Inflammatory macrophage treated with lipopolysaccharide for 1 hour (primary cell): Measurements from ENCODE around the gene TAPBP.
"Not testable (repeated sequence)": the region's sequence is repeated elsewhere in the genome, so short reads cannot be mapped to it uniquely, and the experiment has no call there.

ENCODE experiments used
- DNase-seq, 2 donors: peaks; one replicate each; pipeline ENCODE4 v3.0.0-alpha.2; 2020 to 2022

The TAPBP gene

GRCh38 chr6:33273924-33274902 lies 39.7 kb downstream of the TAPBP start:
- DNase-seq: no peak

GRCh38 chr6:33273129-33273923 lies 40.6 kb downstream of the TAPBP start:
- DNase-seq: no peak

- DNase-seq: no peak
These were observed 41.4 kb downstream of the TAPBP start for GRCh38 chr6:33272275-33273128.

GRCh38 chr6:33271468-33272274 lies 42.2 kb downstream of the TAPBP start, which contains the start of the genes RPS18 and VPS52:
Gene RPS18, plus strand, starts transcription at chr6:33272075. Its CDS starts 45 bp downstream, at chr6:33272120.
Gene VPS52, minus strand, starts transcription at chr6:33271876. Its CDS starts 201 bp downstream, at chr6:33271675.
- DNase-seq: peak; percentile 99

- DNase-seq: peak in 1 of 2 donors; percentile 2
These were observed 42.8 kb downstream of the TAPBP start for GRCh38 chr6:33271117-33271467.

GRCh38 chr6:33264015-33264414 lies 49.9 kb downstream of the TAPBP start:
- no peak for DNase-seq

- DNase-seq: not testable (repeated sequence)
These were observed 51.4 kb downstream of the TAPBP start for GRCh38 chr6:33262490-33262889.

GRCh38 chr6:33259032-33259431 lies 54.8 kb downstream of the TAPBP start:
- DNase-seq: no peak

GRCh38 chr6:33254591-33254990 lies 59.3 kb downstream of the TAPBP start:
- DNase-seq: no peak

- DNase-seq: peak in 1 of 2 donors; percentile 5
These were observed 61.1 kb downstream of the TAPBP start for GRCh38 chr6:33252759-33253158.

- DNase-seq: no peak
These were observed 62.4 kb downstream of the TAPBP start for GRCh38 chr6:33251395-33252012.

GRCh38 chr6:33250731-33251130 lies 63.1 kb downstream of the TAPBP start:
- DNase-seq: no peak

GRCh38 chr6:33249732-33250630 lies 63.9 kb downstream of the TAPBP start:
- DNase-seq: peak in 1 of 2 donors; percentile 4
